NCI-H146 treated with DMSO at 0.1 percent for 48 hours (cell line): ENCODE results near the gene NUB1.

Source experiments
- DNase-seq: peaks from one replicate; lab custom pipeline; 2025; ENCODE audit not compliant: unreplicated experiment; lab: John Stamatoyannopoulos, UW

The NUB1 gene

DNA sequence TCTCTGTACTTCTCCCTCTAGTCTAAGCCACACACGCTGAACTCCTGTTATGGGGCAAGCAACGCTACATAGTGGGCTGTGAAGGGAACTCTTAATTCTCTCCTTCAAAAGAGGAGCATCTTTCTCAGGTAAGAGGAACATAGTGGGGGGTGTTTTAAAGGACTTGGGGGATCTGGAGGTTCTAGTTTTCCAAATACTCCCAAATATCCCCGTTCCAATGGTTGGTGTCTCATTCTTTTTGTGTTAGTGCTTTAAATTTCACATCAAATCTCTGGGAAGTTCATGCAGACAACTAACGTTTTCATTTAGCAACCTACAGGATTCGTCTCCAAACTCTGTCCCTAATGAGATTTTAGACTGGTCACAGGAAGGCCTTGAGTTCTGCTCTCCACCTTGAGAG is 80.6 kb downstream of the NUB1 start:
- no peak for DNase-seq

DNA sequence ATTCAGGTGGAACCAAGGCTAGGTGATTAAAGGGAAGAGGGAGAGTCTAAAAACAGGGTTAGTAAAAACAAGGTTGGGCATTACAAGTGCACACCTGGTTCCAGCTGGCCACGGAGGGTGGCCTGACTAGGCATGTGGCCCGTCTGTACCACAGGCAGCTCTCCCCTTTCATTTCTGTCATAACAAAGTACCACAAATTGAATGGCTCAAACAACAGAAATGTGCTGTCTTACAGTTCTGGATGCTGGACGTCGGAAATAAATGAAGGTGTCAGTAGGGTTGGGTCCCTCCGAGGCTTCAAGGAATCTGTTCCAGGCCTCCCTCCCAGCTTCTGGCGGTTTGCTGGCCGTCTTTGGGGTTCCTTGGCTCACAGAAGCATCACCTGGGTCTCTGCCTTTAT is 81.6 kb downstream of the NUB1 start:
- DNase-seq: no peak

GRCh38 chr7:151423936-151424335 is 82.3 kb downstream of the NUB1 start:
- no peak for DNase-seq

- no peak for DNase-seq
Measured at GRCh38 chr7:151424799-151425198, 83.2 kb downstream of the NUB1 start.

GRCh38 chr7:151425670-151426440 is 84.2 kb downstream of the NUB1 start:
- no peak for DNase-seq

- no peak for DNase-seq
Measured at GRCh38 chr7:151426441-151426903, 84.9 kb downstream of the NUB1 start.

DNA sequence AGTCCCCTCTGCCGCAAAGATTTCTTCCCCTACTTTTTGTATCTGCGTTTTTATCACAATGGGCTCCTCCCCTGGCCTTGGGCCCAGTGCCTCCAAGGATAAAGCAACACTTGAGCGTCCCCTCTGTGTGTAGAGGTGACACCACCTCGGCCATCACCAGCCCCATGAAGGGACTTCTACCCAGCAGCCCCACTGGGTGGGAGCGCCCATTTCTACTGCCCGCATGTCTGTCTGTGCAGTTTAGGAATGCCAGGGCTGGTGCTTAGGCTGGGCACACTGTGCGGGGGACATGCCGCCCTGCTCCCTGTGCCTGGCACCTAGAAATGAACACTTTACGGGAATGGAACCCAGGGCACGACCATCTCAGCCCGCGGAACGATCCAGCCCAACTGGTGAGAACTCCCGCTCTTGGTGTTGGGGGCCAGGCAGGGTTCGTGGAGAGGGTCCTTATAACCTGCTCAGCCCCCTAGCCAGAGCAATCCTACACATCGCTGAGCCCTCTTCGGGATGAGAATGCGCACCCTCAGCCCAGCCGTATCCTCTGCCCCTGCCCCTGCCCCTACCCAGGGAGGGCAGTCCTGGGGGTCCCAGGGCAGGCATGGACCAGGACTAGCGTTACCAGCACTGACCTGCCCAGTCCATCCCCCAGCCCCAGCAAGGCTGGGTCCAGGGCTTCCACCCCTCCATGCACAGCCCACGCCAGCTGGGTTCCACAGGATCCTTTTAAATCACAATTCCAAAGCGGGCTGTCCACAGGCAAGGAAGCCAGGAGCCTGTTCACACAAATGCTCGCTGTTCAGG is 85.5 kb downstream of the NUB1 start:
- DNase-seq: no peak

- no peak for DNase-seq
Measured at GRCh38 chr7:151427705-151428377, 86.2 kb downstream of the NUB1 start.
